Jurkat, Clone E6-1 (cell line): Measurements from ENCODE around the gene EXOC7. TPM values are rescaled to one million over a fixed set of nuclear protein-coding genes. Genes with fewer than 3 reads are reported as not detected.

Source experiments
- DNase-seq: peaks from one replicate; pipeline ENCODE4 v3.0.0-alpha.2; 2011; ENCODE audit warnings: low read depth, low spot score
- H3K4me3 ChIP-seq: 2 replicates; pipeline ENCODE4 v1.5.1; 2011; ENCODE audit warnings: mild to moderate bottlenecking, low read length, control low read depth, moderate library complexity
- polyA plus RNA-seq: library from polyadenylated mRNA; unstranded; fragments of >200 nt; gene quantifications from one replicate; pipeline ENCODE4 v1.2.1, GENCODE V29; 2012; ENCODE audit warnings: missing spikeins; ENCODE audit not compliant: insufficient read length, insufficient read depth

Gene EXOC7, protein sequence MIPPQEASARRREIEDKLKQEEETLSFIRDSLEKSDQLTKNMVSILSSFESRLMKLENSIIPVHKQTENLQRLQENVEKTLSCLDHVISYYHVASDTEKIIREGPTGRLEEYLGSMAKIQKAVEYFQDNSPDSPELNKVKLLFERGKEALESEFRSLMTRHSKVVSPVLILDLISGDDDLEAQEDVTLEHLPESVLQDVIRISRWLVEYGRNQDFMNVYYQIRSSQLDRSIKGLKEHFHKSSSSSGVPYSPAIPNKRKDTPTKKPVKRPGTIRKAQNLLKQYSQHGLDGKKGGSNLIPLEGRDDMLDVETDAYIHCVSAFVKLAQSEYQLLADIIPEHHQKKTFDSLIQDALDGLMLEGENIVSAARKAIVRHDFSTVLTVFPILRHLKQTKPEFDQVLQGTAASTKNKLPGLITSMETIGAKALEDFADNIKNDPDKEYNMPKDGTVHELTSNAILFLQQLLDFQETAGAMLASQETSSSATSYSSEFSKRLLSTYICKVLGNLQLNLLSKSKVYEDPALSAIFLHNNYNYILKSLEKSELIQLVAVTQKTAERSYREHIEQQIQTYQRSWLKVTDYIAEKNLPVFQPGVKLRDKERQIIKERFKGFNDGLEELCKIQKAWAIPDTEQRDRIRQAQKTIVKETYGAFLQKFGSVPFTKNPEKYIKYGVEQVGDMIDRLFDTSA
- polyA plus RNA-seq: 95.7 TPM

DNA sequence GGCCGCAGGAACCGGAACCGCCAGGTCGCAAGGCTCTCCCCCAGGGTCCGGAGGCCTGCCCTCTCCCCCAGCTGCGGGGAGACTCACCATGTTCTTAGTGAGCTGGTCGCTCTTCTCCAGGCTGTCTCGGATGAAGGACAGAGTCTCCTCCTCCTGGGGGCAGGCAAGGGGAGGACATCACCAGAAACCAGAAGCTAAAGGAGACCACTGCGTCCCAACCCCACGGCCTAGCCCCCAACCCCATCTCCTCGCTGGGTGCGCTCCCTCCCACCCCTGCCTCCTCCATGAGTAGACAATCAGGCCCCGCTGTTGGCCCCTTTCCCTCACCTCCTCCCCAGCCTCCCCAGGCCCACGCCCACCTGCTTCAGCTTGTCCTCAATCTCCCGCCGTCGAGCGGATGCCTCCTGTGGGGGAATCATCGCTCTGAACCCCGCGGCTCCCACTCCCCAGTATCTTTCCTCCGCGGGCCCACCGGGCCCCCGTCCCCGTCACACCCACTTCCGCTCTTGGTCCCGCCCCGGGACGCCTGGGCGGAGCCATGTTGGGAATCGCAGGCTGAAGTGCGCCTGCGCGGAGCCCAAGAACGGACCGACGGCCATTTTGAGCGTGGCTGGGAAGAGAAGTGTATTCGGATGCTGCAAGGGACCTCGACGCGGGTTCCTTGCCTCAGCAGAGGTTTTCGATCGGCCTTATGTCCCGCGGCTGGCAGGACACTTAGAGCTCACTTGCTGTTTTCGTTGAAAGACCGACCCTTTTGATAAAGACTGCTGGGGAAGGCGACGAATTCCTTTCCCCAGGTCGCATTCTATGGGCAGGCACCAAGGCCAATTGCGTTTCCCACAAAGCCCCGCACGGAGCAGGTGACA is at the start of gene EXOC7:
TSS of gene EXOC7 (minus strand) at position 514 of the 866 bp plus-strand sequence. CDS start at position 419, 95 bp downstream.
- peak within 1 kb of the TSS; percentile 92 for H3K4me3 ChIP-seq
- peak; percentile 89 for DNase-seq

DNA sequence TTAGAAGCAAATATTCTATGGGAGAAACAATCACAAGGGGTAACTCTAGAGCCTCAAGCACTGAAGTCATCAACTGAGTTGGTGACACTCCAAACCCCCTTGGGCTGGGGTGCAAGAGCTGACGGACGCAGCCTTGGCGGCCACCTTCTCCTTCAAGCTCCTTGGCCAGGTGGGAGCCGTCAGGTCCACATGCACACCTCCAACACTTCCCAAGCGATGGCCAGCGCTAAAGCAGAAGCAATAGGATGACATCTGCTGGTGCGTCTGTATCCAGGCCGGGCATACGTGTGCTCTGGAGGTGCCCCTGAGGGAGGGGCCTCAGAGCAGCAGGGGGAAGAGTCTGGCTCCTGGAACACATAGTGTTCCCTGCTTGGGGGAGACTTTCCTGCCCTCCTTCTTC is 49.6 kb upstream of the EXOC7 start:
- no peak overlapping the region for H3K4me3 ChIP-seq
- no peak for DNase-seq

DNA sequence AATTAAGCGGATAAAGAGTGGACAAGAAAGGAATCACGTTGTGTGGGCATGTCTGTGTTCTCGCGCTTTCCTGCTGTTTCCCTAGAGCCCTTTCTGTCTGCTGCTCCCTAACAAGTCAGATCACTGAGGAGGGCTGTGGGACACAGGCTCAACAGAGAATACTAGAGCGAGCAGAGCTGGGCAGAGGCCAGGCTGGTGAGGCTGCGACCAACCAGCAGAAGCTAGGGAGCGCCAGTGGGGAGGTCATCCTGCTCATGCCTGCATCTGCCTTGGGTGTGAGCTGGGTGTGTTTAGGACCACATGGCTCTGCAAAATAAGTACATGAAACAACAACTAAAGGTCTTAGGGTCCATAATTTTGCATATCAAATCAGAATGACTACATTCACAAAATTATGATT is 49.0 kb upstream of the EXOC7 start:
- no peak overlapping the region for H3K4me3 ChIP-seq
- DNase-seq: no peak

DNA sequence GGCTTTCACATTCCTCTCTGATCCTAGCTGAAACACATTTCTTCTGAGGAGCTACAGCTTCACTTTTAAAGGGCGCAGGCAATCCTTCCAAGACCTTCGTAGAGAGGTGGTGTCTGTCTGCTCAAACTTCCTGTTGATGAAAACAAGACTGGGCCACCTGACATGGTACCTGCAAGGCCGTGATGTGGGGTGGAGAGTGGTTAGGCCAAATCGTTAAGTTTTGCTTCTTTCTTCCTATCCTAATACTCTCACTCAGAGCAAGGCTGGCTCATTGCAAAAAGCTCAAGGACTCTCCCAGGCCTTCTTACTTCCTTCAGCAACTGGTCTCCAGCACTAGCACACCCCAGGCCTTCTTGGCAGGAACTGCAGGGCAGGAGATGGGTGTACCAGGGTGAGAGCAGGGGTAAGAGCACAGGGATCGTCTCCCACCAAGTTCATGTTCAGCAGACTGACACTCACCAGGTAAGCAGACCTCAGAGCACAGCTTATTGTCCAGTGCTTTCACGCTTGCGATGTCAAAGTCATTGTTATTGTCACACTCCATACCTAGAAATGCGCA is 48.4 kb upstream of the EXOC7 start:
- H3K4me3 ChIP-seq: no peak overlapping the region
- no peak for DNase-seq

DNA sequence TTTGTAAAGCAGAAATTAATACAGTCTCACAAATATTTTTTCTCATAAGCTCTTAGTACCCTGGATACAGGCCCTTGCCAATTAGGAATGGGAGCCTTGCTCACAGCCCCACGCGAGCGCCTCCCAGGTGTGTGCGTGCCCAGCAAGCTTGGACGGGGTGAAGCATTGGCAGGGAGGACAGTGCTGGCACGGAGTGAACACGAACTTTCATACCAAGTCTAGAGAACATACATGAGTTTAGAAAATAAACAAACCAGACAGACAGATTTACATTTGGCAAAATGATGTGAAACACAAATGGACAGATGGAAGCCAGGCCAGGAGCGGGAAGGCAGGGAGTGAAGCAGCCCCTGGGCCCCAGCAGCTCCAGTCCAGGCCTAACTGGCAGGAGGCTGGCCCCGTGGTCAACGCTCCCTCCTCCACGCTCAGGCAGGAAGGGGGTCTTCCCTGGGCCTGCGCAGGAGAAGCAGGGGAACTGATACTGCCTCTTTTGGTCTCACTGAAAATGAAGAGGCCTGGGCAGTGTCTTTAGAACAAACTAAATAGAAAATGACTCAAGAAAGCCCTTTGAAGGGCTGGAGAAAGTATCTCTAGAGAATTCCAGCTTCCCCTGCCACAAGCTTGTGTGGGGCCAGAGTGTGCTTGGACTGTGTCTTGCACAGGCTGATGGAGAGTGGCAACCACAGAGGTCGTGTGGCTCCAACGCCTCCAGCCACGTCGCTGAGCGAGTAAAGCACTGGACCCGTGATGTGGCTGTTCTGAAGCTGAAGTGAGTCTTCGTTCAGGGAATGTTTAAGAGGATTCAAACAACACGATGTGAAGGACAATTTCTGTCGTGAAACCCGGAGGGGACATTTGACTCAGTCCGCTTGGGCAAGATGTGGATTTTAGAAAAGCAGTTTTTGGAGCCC is 47.4 kb upstream of the EXOC7 start:
- no peak overlapping the region for H3K4me3 ChIP-seq
- no peak for DNase-seq

DNA sequence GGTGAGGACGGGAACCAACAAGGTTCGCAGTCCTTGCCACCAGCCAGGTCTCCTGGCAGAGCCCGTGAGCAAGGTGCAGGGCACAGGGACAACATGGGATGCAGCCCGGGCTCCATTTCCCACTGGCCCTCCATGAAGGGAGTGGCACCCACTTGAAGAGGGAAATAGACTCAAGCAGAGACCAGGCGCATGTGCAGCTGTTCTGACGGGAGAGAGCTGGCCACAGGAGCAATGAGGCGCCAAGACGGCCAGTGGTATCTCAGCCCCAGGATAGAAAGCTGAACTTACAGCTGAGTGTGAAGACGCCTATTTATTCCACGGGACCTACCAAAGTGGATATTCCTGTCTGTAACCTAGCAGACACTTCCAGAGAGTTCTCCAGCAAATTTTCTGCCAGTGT is 45.6 kb upstream of the EXOC7 start:
- DNase-seq: no peak
- no peak overlapping the region for H3K4me3 ChIP-seq

DNA sequence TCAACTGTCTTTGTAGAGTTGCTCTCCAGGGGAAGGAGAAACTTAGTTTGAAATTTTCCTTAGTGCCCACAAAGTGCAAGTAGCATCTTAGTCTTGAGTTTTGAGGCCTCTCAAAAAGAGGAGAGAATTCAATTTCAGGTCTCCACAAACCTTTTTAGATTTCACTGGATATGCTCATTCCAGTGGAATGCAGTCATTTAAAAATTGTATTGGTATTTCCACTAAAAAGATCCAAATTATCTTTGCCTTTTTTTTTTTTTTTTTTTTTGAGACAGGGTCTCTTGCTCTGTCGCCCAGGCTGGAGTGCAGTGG is 44.4 kb upstream of the EXOC7 start:
- no peak for DNase-seq
- H3K4me3 ChIP-seq: no peak overlapping the region

DNA sequence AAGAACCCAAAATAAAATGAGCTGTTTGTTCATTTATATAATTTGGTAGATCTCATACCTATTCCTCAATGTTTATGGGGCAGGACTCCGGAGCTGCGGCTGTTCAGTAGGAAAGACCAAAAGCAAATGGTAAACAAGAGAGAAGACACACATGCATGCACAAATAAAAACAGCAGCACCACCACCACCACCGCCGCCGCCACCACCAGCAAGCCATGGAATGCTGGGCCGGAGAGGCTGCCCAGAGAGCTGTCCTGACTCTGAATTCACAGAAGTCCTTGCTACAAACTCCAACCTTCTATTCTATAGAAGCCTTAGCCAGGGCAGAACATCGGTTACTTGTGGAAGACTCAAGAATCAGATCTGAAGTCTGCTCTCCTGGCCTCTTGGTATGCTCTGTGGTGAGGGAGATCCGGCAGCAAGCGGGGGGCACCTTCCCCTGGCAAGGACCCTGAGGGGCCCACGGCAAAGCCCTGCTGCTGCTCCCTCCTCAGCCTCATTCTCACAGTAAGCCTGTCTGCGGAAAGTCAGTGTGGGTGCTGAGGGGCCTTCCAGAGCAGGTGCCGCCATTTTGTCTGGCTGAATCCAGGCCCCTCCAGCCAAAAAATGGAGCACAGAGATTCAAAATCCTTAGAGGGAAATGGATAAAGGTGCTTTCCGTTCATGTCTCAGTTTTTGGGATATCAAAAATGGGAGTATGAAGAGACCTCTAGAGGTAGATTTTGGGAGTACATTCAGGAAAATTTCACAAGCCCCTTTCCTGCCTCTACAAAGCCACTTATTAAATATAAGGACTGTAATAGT is 43.8 kb upstream of the EXOC7 start:
- no peak overlapping the region for H3K4me3 ChIP-seq

DNA sequence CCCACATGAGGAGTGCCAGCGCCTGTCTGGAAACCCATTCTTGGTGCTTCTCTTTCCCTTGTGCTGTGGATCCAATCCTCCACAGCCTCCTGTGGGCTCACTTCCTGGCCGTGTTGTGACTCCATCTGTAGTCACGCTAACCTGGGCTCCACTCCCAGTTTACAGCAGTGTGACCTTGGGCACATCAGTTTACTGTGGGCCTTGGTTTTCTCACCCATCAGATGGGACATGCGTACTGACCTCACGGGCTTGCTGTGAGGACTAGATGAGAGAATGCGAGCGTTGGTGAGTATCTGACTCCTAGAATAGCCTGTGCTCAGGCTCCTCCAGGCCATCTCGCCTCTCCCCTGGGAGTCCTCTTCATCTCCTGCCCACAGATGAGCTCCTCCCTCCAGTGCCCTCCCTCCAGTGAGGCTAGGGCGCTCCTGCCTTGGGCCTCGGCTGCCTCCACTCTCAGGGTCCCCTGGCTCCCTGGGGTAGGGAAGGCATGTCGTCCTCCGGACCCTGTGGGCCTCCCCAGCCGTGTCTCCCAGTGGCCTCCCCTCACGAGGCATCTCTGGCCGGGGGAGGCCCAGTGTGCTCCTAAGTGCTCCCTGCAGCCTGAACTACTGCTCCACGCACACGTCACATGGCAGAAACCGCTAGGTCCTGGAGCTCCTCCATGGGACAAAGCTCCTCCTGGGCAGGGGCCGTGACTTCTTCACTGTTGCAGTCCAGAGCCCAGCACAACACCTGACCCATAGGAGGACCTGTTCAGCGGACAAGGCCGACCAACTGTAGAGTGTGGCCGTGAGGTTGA is 42.7 kb upstream of the EXOC7 start:
- no peak overlapping the region for H3K4me3 ChIP-seq

More for the DNA sequence above, 43.8 kb upstream of the EXOC7 start:
- no peak for DNase-seq

DNA sequence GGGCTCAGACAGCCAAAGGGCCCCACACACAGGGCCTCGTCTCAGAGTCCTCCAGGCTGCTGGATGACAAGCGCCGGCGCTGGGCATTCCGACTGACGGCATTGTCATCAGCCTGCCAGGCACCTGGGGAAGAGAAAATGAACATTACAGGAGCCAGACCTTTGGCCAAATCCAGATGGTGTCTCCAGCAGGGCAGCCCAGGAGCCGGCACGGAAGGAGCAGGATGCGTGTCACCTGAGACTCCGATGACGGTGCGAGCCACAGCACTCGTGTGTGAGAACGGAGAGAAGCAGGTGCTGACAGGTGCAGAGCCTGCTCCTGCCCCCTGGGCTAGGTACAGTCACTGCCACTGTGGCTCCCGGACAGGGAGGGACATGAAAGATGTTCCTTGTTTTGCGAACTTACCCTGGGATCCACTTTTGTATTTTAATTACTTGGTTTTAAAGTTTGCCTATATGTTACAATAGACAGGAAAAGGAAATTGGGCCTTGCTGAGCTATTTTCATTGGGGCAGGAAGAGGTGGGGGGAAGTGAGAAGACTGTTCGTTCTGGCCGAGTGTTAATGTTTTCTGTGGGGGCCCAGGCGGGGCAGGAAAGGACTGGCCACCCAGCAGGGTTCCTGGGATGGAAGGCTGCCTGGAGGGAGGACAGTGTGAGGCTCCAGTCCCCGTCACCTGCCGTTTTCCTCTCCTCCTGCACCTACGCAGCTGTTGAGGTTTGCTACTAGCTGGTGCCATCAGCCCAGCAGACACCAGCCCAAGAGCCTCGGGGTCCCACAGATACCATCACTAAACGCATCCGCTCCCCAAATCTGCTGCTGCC is 41.9 kb upstream of the EXOC7 start:
- DNase-seq: no peak
- no peak overlapping the region; the same call in 1 of the 2 replicates for H3K4me3 ChIP-seq

More for the DNA sequence above, 42.7 kb upstream of the EXOC7 start:
- no peak for DNase-seq

DNA sequence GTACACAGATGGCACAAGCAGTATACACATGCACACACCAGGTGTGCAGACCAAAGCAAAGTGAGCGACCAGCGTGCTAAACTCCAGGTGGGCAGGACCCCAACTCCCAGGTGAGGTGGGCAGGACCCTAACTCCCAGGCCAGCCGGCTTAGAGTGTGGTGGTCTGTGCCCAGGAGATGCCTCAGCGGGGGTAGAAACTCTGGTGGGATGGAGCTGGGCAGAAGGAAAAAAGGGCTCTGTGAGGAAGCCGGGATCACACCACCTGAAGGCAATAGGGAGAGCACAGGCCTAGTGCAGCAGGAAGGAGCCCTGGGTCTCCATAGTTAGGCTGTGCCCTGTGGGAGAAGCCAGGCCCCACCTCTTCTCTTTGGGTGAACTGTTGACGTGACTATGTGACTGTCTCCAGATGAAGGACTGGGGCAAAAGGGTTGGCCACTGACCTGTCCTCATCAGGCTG is 39.0 kb upstream of the EXOC7 start:
- H3K4me3 ChIP-seq: no peak overlapping the region
- DNase-seq: no peak

DNA sequence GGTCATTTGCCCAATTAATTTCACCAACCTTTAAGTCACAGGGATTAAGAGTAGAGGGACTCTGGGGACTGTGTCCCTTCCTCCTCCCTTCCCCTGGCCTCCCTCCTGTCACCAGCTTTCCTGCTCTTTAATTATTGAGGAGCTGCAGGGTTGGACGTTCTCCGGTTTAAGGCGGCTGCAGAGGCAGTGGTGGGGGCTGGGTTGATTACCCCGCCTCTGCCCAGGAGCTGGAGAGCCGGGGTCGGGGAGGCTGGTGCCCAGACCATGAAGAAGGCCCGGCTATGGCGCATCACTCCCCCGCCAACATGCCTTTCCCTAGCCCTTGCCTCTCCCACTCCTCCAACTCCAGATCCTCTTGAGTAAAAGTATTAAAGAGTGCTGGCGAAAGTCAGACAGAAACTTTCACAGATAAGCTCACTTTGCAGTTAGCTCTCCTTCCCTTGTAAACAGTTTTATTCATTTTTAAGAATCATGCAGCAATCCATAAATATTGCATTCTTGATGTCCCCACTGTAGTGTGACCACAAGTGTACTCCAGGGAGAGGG is 38.5 kb upstream of the EXOC7 start:
- no peak overlapping the region for H3K4me3 ChIP-seq
- DNase-seq: no peak

DNA sequence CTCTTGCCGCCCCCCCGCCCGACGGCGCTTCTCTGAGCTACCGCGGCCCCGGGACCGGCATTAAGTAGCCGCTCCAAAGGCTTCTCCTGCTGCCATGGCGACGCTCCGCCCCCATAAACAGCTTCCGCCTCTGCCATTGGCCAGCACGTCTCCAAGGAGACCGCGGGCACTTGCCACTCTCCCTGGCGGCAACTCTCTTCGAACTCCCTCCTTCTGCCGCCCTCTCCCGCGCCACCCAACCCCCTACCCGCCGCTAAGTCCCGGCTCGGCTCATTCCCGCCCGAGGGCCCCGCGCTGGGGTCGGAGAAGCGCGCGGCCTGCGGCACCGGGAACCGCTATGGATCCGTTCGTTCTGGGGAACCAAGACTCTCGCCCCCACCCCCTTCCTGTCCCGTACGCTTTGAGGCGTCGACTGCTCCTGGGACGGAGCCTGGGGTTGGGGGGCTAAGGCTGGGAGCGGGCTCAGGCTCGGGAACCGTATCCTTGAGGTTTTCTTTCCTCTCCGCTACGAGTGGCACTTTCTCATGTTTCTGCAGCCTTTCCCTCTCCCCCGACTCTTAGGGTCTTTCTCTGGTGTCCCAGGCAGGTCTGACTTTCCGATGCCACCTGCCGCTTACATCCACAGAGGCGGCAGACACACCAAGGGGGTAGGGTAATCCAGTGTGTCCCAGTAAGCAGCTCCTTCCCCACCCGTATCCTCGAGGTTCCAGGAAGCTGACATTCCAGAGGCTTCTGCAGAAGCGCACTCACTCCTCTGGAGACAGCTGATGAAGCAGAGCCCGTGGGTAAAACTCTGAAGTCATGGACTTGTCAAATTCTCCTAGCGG is 37.8 kb upstream of the EXOC7 start, which contains the start of gene FOXJ1:
TSS of gene FOXJ1 (minus strand) at position 34 of the 827 bp plus-strand sequence. CDS start 850 bp downstream, outside the sequence.
- H3K4me3 ChIP-seq: peak within 1 kb of the TSS; percentile 54
- DNase-seq: peak; percentile 89

DNA sequence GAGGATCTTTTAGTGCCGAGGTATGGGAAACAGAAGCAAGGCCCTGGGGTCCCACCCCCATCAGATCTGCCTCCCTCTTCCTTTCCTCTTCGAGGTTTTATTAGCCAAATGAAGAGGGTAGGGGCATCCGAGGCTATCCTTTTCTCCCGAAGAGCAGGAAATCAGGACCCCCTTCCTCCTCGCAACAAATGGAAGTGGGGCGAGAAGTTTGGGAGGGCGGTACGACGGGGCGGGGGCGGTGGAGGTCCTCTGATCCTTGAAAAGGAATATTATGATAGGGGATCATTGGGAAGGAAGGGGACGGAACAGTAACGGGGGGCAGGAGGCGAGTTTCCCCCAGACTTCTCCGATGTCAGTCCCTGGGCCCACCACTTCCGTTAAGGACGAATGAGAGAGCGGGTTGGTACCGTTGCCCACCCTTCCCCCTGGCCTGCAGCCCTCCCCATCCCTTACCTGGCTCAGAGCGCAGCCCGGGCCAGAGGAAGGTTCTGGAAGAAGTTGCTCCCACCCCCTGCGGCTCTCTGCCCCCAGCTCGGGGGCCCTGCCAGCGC is 37.1 kb upstream of the EXOC7 start:
- no peak for DNase-seq
- H3K4me3 ChIP-seq: peak overlapping the region; percentile 54
